ENCODE results near the gene SLC16A3. TPM values are rescaled to one million over a fixed set of nuclear protein-coding genes. Genes with fewer than 3 reads are reported as not detected.

Gene SLC16A3
- total RNA-seq, 2 donors from 2014 or later, result 167 to 309 TPM

DNA sequence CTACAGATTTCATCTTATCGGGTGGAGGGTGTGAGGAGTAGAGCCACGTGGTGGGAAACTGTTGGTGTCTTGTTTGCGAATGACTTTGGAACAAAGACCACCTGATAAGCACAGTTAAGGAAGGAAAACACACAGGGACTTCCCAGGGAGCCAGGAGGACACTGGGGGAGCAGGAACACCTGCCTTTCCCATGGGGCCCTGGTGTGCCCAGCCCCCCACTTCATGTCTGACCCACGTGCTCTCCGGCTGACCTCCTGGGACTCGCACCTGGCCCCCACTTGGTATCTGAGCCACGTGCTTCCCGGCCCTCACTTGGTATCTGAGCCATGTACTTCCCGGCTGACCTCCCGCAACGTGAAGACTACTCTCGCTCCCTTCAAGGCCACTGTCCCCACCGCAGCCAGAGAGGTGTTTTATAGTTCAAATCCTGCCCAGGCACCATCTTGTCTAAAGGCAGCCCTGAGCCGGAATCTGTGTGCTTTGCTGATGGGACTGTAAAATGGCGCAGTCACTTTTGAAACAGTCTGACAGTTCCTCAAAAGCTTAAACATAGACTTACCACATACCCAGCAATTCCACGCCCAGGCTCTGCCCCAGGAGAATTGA lies 50.0 kb downstream of the SLC16A3 start:
- Mint-ChIP-seq H3K4me1 (peaks cover 28% of the 10 kb centered on the region), H3K27ac (no peak overlapping the region)
- no peak for ATAC-seq (replicated peaks)

DNA sequence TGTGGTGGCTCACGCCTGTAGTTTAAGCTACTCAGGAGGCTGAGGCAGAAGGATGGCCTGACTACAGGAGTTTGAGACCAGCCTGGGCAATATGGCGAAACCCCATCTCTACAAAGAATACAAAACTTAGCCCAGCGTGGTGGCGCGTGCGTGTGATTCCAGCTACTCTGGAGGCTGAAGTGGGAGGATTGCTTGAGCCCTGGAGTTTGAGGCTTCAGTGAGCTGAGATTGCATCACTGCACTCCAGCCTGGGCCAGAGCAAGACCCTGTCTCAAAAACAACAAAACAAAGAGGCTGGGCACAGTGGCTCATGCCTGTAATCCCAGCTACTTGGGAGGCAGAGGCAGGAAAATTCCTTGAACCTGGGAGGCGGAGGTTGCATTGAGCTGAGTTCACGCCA lies 51.7 kb downstream of the SLC16A3 start:
- H3K27me3 Mint-ChIP-seq, result no peaks in the 10 kb centered on the region
- H3K4me3 Mint-ChIP-seq, result no peak overlapping the region
- ATAC-seq (replicated peaks), result no peak
- H3K9me3 Mint-ChIP-seq, result no peaks in the 10 kb centered on the region
- no peak overlapping the region for H3K27ac Mint-ChIP-seq
- no peaks in the 10 kb centered on the region for H3K36me3 Mint-ChIP-seq (ENCODE audit: low read depth)
- peaks cover 24% of the 10 kb centered on the region for H3K4me1 Mint-ChIP-seq

More for the DNA sequence above, 50.0 kb downstream of the SLC16A3 start:
- Mint-ChIP-seq H3K36me3 (ENCODE audit: low read depth) (no peaks in the 10 kb centered on the region), H3K27me3 (no peaks in the 10 kb centered on the region), H3K9me3 (no peaks in the 10 kb centered on the region), H3K4me3 (no peak overlapping the region)

DNA sequence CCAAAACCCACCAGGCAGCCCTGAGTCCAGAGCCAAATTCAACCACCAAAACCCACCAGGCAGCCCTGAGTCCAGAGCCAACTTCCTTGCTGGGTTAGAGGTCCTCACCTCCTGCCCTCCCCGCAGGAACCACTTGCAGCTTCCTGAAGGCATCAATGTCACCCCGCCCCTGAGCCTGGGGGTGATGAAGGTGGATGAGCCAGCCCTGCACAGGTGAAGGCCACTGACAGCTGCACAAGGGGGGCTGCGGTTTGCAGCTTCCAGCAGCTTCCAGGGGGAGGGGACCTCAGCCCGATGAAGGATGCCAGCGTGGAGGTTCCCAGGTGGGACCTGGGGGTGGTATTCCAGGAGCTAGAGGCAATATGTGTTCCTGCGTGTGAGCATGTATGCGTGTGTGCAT lies 52.2 kb downstream of the SLC16A3 start:
- peaks cover 24% of the 10 kb centered on the region for H3K4me1 Mint-ChIP-seq
- no peaks in the 10 kb centered on the region for H3K27me3 Mint-ChIP-seq
- H3K4me3 Mint-ChIP-seq, result no peak overlapping the region
- no peaks in the 10 kb centered on the region for H3K36me3 Mint-ChIP-seq (ENCODE audit: low read depth)
- ATAC-seq (replicated peaks), result no peak
- H3K9me3 Mint-ChIP-seq, result no peaks in the 10 kb centered on the region
- H3K27ac Mint-ChIP-seq, result no peak overlapping the region

DNA sequence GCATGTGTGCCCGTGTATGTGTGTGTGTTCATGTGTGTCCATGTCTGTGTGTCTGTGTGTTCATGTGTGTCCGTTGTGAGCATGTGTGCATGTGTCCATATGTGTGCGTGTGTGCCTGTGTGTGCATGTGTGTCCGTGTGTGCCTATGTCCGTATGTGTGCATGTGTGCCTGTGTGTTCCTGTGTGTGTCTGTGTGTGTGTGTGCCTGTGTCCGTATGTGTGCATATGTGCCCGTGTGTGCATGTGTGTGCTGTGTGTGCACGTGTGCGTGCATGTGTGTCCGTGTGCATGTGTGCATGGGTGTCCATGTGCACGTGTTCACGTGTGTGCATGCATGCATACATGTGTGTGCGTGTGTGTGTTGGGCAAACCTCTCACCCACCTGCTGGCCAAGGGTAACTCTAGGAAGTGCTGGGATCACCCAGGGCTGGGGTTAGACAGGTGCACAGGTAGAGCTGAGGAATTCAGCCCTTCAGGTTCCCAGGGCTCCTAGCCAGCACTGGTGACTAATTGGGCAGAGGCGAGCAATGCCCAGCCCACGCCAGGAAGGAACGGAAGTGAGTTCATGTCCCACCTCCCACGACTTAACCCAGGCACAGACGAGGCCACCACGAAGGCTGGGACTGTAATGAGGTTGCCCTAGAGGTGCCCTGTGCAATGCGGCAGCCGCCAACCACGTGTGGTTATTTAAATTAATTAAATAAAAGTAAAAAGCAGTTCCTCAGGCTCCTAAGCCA lies 52.8 kb downstream of the SLC16A3 start:
- no peaks in the 10 kb centered on the region for H3K9me3 Mint-ChIP-seq
- no peaks in the 10 kb centered on the region for H3K36me3 Mint-ChIP-seq (ENCODE audit: low read depth)
- peak overlapping the region; percentile 59 for H3K4me3 Mint-ChIP-seq

DNA sequence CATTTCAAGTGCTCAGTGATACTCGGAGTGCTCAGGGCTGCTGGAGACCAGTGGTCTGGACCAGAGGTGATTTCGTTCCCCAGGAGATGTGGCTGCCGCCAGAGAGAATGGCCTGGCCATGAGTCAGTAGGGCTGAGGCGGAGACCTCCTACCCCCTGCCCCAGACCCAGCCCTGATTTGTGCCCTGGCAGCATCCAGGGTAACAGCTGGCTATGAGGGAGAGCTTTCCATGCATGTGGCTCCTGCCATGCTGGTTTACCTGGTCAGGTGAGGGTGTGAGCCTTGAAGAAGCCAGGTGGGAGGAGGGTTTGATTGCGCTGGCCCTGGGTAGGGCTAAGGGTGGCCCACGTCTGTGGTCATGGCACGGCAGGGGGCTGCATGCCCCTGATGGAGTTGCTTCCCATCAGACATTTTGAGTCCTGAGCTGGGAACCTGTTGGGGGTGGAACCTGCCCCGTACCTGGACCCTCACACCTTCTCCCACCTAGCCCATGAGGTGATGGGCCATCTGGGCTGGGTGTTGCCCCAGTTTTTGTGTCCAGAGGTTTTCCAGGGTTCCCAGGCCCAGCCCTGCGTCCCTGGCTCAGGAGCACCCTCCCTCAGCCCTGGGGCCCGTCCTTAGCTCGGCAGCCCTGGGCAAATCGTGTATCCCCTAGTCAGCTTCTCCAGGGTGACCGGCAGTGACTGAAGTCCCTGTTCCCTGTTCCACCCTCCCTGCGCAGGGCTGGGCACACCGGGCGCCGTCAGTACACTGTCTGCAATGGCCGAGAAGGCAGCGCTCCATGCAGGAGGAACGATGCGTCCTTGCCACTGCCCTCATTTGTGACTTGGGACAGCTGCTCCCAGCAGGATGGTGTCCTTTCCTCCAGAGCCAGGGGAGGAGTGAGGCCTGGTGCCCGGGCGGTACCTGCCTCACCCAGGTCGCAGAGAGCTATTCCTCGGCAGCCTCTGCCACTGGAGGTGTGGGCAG lies 53.7 kb downstream of the SLC16A3 start:
- Mint-ChIP-seq H3K27me3 (no peaks in the 10 kb centered on the region), H3K4me1 (peaks cover 24% of the 10 kb centered on the region), H3K27ac (peak overlapping the region; percentile 74), H3K9me3 (no peaks in the 10 kb centered on the region), H3K36me3 (ENCODE audit: low read depth) (no peaks in the 10 kb centered on the region), H3K4me3 (peak overlapping the region; percentile 59)
- ATAC-seq (replicated peaks), result peak; percentile 61

More for the DNA sequence above, 52.8 kb downstream of the SLC16A3 start:
- peak; percentile 90 for ATAC-seq (replicated peaks)
- H3K27me3 Mint-ChIP-seq, result no peaks in the 10 kb centered on the region
- H3K27ac Mint-ChIP-seq, result peak overlapping the region; percentile 23
- H3K4me1 Mint-ChIP-seq, result peaks cover 24% of the 10 kb centered on the region

DNA sequence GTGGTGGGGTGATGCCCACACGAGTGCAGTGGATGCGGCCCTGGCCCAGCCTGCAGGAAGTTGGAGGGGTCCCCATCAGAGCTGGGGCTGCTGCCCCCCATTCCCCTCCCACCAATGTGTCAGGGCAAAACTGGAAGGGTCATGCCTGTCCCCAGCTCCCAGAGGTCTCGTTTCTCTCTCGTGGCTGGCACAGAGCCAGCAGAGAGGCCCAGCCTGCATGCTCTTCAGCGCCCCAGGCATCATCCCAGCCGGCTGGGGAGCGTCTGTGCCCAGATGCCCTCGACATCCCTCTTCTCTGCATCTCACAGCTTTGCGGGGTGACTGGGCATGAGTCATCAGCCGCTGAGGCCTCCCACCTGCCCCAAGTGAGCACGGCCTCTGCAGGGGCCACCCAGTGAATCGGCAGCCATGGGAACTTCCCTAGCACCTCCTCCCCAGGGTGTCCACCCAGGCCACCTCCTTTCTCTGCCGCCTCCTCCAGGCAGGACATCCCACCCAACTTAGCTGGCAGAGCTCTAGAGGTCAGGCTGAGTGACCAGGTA lies 54.4 kb downstream of the SLC16A3 start:
- Mint-ChIP-seq H3K27ac (peak overlapping the region; percentile 74), H3K4me1 (peaks cover 26% of the 10 kb centered on the region), H3K4me3 (peak overlapping the region; percentile 59), H3K36me3 (ENCODE audit: low read depth) (no peaks in the 10 kb centered on the region), H3K27me3 (no peaks in the 10 kb centered on the region), H3K9me3 (no peaks in the 10 kb centered on the region)
- peak; percentile 84 for ATAC-seq (replicated peaks)

DNA sequence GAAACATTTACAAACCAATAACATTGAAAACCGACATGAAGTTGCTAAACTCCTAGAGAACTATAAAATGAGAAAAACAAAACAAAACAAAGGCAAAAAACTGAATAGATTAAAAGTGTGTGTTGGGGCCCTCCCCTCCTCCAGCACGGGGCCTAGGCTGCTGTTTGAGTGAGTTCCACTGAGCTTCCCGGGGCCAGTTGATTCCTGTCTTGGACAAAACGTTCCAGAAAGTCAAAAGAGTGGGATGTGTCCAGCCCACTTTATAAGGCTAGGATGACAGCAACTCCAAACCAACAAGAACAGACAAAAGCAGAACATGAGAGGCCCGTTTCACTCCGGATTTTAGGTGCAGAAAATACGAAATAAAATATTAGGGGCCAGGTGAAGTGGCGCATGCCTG lies 56.3 kb downstream of the SLC16A3 start:
- ATAC-seq (replicated peaks), result no peak
- no peaks in the 10 kb centered on the region for H3K27me3 Mint-ChIP-seq
- H3K4me1 Mint-ChIP-seq, result peaks cover 25% of the 10 kb centered on the region
- H3K36me3 Mint-ChIP-seq (ENCODE audit: low read depth), result no peaks in the 10 kb centered on the region
- H3K4me3 Mint-ChIP-seq, result no peak overlapping the region
- no peak overlapping the region for H3K27ac Mint-ChIP-seq
- no peaks in the 10 kb centered on the region for H3K9me3 Mint-ChIP-seq

DNA sequence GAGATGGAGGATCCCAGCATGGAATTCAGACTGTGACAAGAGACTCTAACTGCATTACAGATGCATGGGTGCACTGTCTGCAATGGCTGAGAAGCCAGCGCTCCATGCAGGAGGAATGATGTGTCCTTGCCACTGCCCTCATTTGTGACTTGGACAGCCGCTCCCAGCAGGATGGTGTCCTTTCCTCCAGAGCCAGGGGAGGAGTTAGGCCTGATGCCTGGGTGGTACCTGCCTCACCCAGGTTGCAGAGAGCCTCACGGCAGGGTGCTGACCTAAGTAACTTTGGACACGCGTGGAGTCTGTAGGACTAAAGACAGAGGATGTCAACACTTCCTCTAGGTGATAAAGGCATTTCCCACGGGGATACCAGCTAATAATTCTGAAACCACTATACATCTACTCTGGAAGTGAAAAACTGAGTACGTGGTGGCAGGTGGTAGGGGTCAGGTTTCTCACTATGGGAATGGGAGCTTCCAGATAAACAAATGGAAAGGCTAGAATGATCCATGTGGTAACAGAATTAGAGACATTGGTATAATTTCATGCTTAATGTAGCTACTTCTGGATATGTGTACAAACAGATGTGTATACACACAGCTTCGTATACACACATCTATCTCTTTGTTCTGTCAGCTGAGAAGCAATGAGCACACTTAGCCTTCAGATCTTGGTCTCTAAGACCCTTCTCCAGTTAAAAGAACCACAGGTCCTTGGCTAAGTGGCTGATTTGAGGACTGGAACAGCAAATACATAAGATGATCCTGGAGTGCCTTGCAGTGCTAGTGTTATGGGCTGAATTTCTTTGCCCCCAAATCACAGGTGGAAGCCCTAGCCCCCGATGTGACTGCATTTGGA lies 58.4 kb downstream of the SLC16A3 start:
- H3K36me3 Mint-ChIP-seq (ENCODE audit: low read depth), result no peaks in the 10 kb centered on the region
- no peak overlapping the region for H3K27ac Mint-ChIP-seq
- ATAC-seq (replicated peaks), result no peak

DNA sequence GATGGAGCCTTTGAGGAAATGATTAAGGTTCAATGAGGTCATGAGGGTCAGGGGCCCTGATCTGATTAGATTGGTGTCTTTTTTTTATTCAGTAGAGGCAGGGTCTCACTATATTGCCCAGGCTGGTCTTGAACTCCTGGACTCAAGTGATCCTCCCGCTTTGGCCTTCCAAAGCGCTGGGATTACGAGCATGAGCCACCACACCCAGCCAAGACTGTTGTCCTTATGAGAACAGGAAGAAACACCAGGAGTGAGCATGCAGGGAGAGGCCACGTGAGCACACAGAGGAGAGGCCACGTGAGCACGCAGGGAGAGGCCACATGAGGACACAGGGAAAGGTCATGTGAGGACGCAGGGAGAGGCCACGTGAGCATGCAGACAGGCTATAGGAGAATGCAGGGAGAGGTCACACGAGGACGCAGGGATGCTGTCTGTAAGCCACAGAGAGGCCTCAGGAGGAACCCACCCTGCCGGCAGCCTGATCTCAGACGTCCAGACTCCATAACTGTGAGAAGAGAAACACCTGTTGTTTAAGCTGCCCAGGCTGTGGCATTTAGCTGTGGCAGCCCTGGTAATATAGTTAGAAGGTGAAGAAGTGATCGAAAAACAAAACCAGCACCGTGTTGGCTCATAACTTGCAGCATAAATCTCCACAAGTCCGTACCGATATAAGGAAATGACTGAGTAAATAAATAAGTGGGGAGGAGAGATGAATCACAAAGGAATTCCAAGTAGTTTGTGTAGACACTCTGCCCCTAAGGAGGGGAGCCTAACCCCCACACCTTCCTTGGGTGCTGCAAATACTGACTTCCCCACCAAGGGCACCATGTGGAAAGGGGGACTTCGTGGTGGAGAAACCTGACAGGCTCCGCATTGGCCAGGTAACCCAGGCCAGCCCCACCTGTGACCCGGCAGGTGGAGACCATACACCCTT lies 59.3 kb downstream of the SLC16A3 start:
- peaks cover 6% of the 10 kb centered on the region for H3K36me3 Mint-ChIP-seq (ENCODE audit: low read depth)
- H3K27ac Mint-ChIP-seq, result no peak overlapping the region
- no peaks in the 10 kb centered on the region for H3K9me3 Mint-ChIP-seq
- peaks cover 13% of the 10 kb centered on the region for H3K4me1 Mint-ChIP-seq
- H3K4me3 Mint-ChIP-seq, result no peak overlapping the region
- no peaks in the 10 kb centered on the region for H3K27me3 Mint-ChIP-seq
- no peak for ATAC-seq (replicated peaks)

More for the DNA sequence above, 58.4 kb downstream of the SLC16A3 start:
- Mint-ChIP-seq H3K4me3 (no peak overlapping the region), H3K9me3 (no peaks in the 10 kb centered on the region), H3K27me3 (no peaks in the 10 kb centered on the region), H3K4me1 (peaks cover 14% of the 10 kb centered on the region)

Other genes with a start within 250 kb of the SLC16A3 start
- gene CENPX, start 206.2 kb upstream of the SLC16A3 start, total RNA-seq, result 100 to 1,000 TPM in 1 of 2 donors, 10 to 100 TPM in 1; 66.1 to 102 TPM
- gene LRRC45, start 205.7 kb upstream of the SLC16A3 start, total RNA-seq, result 10 to 100 TPM; 14.0 to 23.9 TPM
- 1 to 10 TPM; 6.6 to 7.7 TPM for gene RAC3, start 197.4 kb upstream of the SLC16A3 start, total RNA-seq
- gene DCXR, start 191.3 kb upstream of the SLC16A3 start, total RNA-seq, result 10 to 100 TPM; 63.1 to 91.0 TPM
- 10 to 100 TPM; 21.1 to 25.2 TPM for gene RFNG, start 177.2 kb upstream of the SLC16A3 start, total RNA-seq
- gene GPS1, start 177.1 kb upstream of the SLC16A3 start, total RNA-seq, result 10 to 100 TPM; 46.2 to 97.2 TPM
- gene DUS1L, start 163.2 kb upstream of the SLC16A3 start, total RNA-seq, result 100 to 1,000 TPM in 1 of 2 donors, 10 to 100 TPM in 1; 59.7 to 129 TPM
- 100 to 1,000 TPM; 109 to 242 TPM for gene FASN, start 130.8 kb upstream of the SLC16A3 start, total RNA-seq
- gene CCDC57, start 16.2 kb upstream of the SLC16A3 start, total RNA-seq, result 10 to 100 TPM; 36.9 to 37.7 TPM
- gene CSNK1D, start 44.7 kb downstream of the SLC16A3 start, total RNA-seq, result 100 to 1,000 TPM; 140 to 142 TPM
- gene CD7, start 88.6 kb downstream of the SLC16A3 start, total RNA-seq, result 100 to 1,000 TPM; 193 to 378 TPM
- gene SECTM1, start 104.7 kb downstream of the SLC16A3 start, total RNA-seq, result 10 to 100 TPM; 16.4 to 22.3 TPM
- gene TEX19, start 130.2 kb downstream of the SLC16A3 start, total RNA-seq, result under 1 TPM in 1 of 2 donors, not detected in 1; 0.28 TPM
- gene UTS2R, start 142.7 kb downstream of the SLC16A3 start, total RNA-seq, result under 1 TPM in 1 of 2 donors, not detected in 1; 0.45 TPM
- 10 to 100 TPM; 25.1 to 31.9 TPM for gene HEXD, start 189.3 kb downstream of the SLC16A3 start, total RNA-seq
- 10 to 100 TPM; 16.2 to 20.7 TPM for gene OGFOD3, start 189.5 kb downstream of the SLC16A3 start, total RNA-seq
- gene CYBC1, start 221.7 kb downstream of the SLC16A3 start, total RNA-seq, result 100 to 1,000 TPM; 297 to 323 TPM
- 100 to 1,000 TPM; 164 to 194 TPM for gene NARF, start 229.7 kb downstream of the SLC16A3 start, total RNA-seq

Measured in activated T-helper 17 cell treated with anti-CD3 and anti-CD28 coated beads, Interleukin-2, amount 50 U/mL, for 72 hours (primary cell).